ENCODE measurements around the gene RTBDN. TPM values are rescaled to one million over a fixed set of nuclear protein-coding genes. Genes with fewer than 3 reads are reported as not detected.

The RTBDN gene
- polyA plus RNA-seq, 4 donors, result 0.64 to 1.7 (median 0.67) TPM; not detected in 1

GRCh38 chr19:12872255-12872654, 37.9 kb upstream of the RTBDN start:
- DNase-seq, result no peak
- H3K4me3 ChIP-seq (ENCODE audit: low read depth in 1 of 3, low read length in 3 of 3), result no peak overlapping the region
- H3K4me1 ChIP-seq (ENCODE audit: control insufficient read depth in 3 of 3, insufficient read depth in 2 of 3, low read depth in 1 of 3, low read length in 2 of 3), result no peaks in the 10 kb centered on the region
- peaks cover 0 to 7% (median 0%) of the 10 kb centered on the region in 3 donors for H3K36me3 ChIP-seq (ENCODE audit: control insufficient read depth in 3 of 3, insufficient read depth in 2 of 3, low read depth in 1 of 3, low read length in 3 of 3)
- peaks cover 0 to 3% of the 10 kb centered on the region in 2 donors for H3K9me3 ChIP-seq (ENCODE audit: control insufficient read depth in 2 of 2, insufficient read depth in 1 of 2, low read depth in 1 of 2, low read length in 1 of 2)
- H3K27me3 ChIP-seq (ENCODE audit: control insufficient read depth in 3 of 3, insufficient read depth in 3 of 3, low read length in 3 of 3), result peaks cover 0 to 9% (median 0%) of the 10 kb centered on the region in 3 donors
- no peak for FAIRE-seq
- no peak overlapping the region for H3K27ac ChIP-seq (ENCODE audit: low read depth in 1 of 3, low read length in 2 of 3)
- 78 to 86% (median 83%) methylated on average over 5 of the region's 5 CpGs for WGBS, 3 donors

DNA sequence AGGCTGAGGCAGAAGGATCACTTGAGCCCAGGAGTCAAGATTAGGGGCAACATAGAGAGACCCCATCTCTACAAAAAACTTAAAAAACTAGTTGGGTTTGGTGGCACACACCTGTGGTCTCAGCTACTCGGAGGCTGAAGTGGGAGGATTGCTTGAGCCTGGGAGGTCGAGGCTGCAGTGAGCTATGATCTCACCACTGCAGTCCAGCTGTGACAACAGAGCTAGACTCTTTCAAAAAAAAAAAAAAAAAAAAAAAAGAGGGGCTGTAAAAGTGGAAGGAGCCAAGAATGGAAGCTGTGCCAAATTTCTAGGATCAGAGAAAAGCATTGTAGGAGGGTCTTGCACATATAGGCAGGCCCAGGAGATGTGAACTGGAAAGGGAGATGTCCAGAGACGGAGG, 37.3 kb upstream of the RTBDN start:
- no peak for FAIRE-seq
- Histone ChIP-seq H3K9me3 (ENCODE audit: control insufficient read depth in 2 of 2, insufficient read depth in 1 of 2, low read depth in 1 of 2, low read length in 1 of 2) (peaks cover 0 to 3% of the 10 kb centered on the region in 2 donors), H3K27me3 (ENCODE audit: control insufficient read depth in 3 of 3, insufficient read depth in 3 of 3, low read length in 3 of 3) (peaks cover 0 to 9% (median 0%) of the 10 kb centered on the region in 3 donors), H3K36me3 (ENCODE audit: control insufficient read depth in 3 of 3, insufficient read depth in 2 of 3, low read depth in 1 of 3, low read length in 3 of 3) (peaks cover 0 to 7% (median 0%) of the 10 kb centered on the region in 3 donors), H3K4me3 (ENCODE audit: low read depth in 1 of 3, low read length in 3 of 3) (no peak overlapping the region), H3K4me1 (ENCODE audit: control insufficient read depth in 3 of 3, insufficient read depth in 2 of 3, low read depth in 1 of 3, low read length in 2 of 3) (no peaks in the 10 kb centered on the region), H3K27ac (ENCODE audit: low read depth in 1 of 3, low read length in 2 of 3) (no peak overlapping the region)
- no peak for DNase-seq
- 54 to 75% (median 65%) methylated on average over 3 of the region's 3 CpGs for WGBS, 3 donors

- Histone ChIP-seq H3K9me3 (ENCODE audit: control insufficient read depth in 2 of 2, insufficient read depth in 1 of 2, low read depth in 1 of 2, low read length in 1 of 2) (no peaks in the 10 kb centered on the region), H3K4me3 (ENCODE audit: low read depth in 1 of 3, low read length in 3 of 3) (no peak overlapping the region), H3K27ac (ENCODE audit: low read depth in 1 of 3, low read length in 2 of 3) (no peak overlapping the region), H3K4me1 (ENCODE audit: control insufficient read depth in 3 of 3, insufficient read depth in 2 of 3, low read depth in 1 of 3, low read length in 2 of 3) (no peaks in the 10 kb centered on the region), H3K36me3 (ENCODE audit: control insufficient read depth in 3 of 3, insufficient read depth in 2 of 3, low read depth in 1 of 3, low read length in 3 of 3) (peaks cover 0 to 4% (median 0%) of the 10 kb centered on the region in 3 donors), H3K27me3 (ENCODE audit: control insufficient read depth in 3 of 3, insufficient read depth in 3 of 3, low read length in 3 of 3) (peaks cover 0 to 9% (median 0%) of the 10 kb centered on the region in 3 donors)
- DNase-seq (peak in 1 of 2 donors; percentile 29), FAIRE-seq (no peak)
- WGBS, 3 donors, result 56 to 83% (median 62%) methylated on average over 10 of the region's 10 CpGs
Observed at GRCh38 chr19:12868540-12869112, 34.2 kb upstream of the RTBDN start.

- FAIRE-seq (no peak), DNase-seq (peak; percentile 40 to 88)
- no peaks in the 10 kb centered on the region for H3K9me3 ChIP-seq (ENCODE audit: control insufficient read depth in 2 of 2, insufficient read depth in 1 of 2, low read depth in 1 of 2, low read length in 1 of 2)
- no peak overlapping the region for H3K27ac ChIP-seq (ENCODE audit: low read depth in 1 of 3, low read length in 2 of 3)
- no peaks in the 10 kb centered on the region for H3K36me3 ChIP-seq (ENCODE audit: control insufficient read depth in 3 of 3, insufficient read depth in 2 of 3, low read depth in 1 of 3, low read length in 3 of 3)
- H3K4me1 ChIP-seq (ENCODE audit: control insufficient read depth in 3 of 3, insufficient read depth in 2 of 3, low read depth in 1 of 3, low read length in 2 of 3), result no peaks in the 10 kb centered on the region
- H3K27me3 ChIP-seq (ENCODE audit: control insufficient read depth in 3 of 3, insufficient read depth in 3 of 3, low read length in 3 of 3), result peaks cover 0 to 3% (median 0%) of the 10 kb centered on the region in 3 donors
- peak overlapping the region in 2 of 3 donors; percentile 41 to 47 for H3K4me3 ChIP-seq (ENCODE audit: low read depth in 1 of 3, low read length in 3 of 3)
- WGBS, 3 donors, result 7 to 11% (median 8%) methylated on average over 40 to 51 of the region's 51 CpGs
Observed at GRCh38 chr19:12867120-12868099, 33.0 kb upstream of the RTBDN start.

GRCh38 chr19:12866416-12867119, 32.2 kb upstream of the RTBDN start:
- Histone ChIP-seq H3K4me1 (ENCODE audit: control insufficient read depth in 3 of 3, insufficient read depth in 2 of 3, low read depth in 1 of 3, low read length in 2 of 3) (no peaks in the 10 kb centered on the region), H3K27ac (ENCODE audit: low read depth in 1 of 3, low read length in 2 of 3) (no peak overlapping the region), H3K9me3 (ENCODE audit: control insufficient read depth in 2 of 2, insufficient read depth in 1 of 2, low read depth in 1 of 2, low read length in 1 of 2) (no peaks in the 10 kb centered on the region), H3K4me3 (ENCODE audit: low read depth in 1 of 3, low read length in 3 of 3) (no peak overlapping the region), H3K36me3 (ENCODE audit: control insufficient read depth in 3 of 3, insufficient read depth in 2 of 3, low read depth in 1 of 3, low read length in 3 of 3) (no peaks in the 10 kb centered on the region), H3K27me3 (ENCODE audit: control insufficient read depth in 3 of 3, insufficient read depth in 3 of 3, low read length in 3 of 3) (peaks cover 0 to 3% (median 0%) of the 10 kb centered on the region in 3 donors)
- DNase-seq (no peak), FAIRE-seq (no peak)
- WGBS, 3 donors, result 74 to 85% (median 78%) methylated on average over 29 of the region's 29 CpGs

DNA sequence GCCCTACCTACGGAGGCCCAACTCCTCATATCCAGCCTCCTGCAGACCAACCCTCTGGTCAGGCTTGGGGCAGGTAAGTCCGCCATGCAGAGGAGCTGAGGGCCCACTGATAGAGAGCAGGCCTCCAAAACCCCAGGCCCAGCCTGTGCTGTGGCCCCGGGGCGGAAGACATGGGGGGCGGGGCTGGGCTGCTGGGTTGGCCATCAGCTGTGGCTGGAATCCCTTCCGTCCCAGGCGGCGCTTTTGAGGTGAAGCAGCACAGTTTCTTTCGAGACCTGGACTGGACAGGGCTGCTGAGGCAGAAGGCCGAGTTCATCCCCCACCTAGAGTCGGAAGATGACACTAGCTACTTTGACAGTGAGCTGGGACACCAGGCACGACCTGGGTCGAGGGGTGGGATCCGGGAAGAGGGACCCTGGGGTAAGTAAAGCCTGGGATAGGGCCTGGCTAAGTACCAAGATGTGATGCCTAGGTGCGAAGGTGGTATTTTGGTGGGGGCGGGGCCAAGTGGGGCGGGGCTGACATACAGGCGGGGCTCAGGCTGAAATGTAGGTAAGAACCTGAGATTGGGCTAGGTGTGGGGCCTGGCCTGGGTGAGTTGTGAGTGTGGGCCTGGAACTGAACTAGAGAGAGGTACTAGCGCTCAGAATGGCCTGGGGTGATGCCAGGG, 31.5 kb upstream of the RTBDN start:
- FAIRE-seq, result no peak
- 83 to 85% (median 84%) methylated on average over 19 of the region's 19 CpGs for WGBS, 3 donors

DNA sequence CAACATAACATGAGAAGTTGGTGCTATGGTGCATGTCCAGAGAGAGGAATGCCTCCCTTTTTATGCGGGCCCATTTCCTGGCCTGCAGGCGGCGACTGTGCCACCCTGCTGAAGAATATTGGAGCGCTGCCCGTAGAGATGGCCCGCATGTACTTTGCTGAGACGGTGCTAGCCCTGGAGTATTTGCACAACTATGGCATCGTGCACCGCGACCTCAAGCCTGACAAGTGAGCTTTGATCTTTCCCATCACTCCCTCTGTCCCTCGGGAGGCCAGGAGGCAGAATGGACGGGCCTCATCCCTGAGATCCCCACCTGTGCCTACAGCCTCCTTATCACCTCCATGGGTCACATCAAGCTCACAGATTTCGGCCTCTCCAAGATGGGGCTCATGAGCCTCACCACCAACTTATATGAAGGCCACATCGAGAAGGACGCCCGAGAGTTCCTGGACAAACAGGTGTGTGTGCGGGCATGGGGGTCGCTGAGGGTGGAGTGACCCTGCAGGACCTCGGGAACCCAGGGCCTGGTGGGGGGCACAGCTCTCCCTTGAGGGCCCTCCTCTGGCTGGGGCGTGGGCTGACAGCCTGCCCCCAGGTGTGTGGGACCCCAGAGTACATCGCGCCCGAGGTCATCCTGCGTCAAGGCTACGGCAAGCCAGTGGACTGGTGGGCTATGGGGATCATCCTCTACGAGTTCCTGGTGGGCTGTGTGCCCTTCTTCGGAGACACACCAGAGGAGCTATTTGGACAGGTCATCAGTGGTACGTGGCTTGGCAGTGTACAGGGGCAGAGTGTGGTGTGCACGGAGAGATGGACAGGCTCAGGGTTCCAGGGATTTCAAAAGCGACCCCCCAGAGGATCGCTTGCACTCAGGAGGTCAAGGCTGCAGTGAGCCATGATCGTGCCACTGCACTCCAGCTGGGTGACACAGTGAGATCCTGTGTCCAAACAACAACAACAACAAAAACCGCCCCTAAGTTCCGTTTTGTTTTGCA, 30.6 kb upstream of the RTBDN start:
- WGBS, 3 donors, result 68 to 87% (median 72%) methylated on average over 32 to 34 of the region's 34 CpGs
- DNase-seq (peak in 1 of 2 donors; percentile 46), FAIRE-seq (no peak)
- Histone ChIP-seq H3K4me1 (ENCODE audit: control insufficient read depth in 3 of 3, insufficient read depth in 2 of 3, low read depth in 1 of 3, low read length in 2 of 3) (no peaks in the 10 kb centered on the region), H3K9me3 (ENCODE audit: control insufficient read depth in 2 of 2, insufficient read depth in 1 of 2, low read depth in 1 of 2, low read length in 1 of 2) (no peaks in the 10 kb centered on the region), H3K27me3 (ENCODE audit: control insufficient read depth in 3 of 3, insufficient read depth in 3 of 3, low read length in 3 of 3) (peaks cover 0 to 3% (median 0%) of the 10 kb centered on the region in 3 donors), H3K27ac (ENCODE audit: low read depth in 1 of 3, low read length in 2 of 3) (no peak overlapping the region), H3K36me3 (ENCODE audit: control insufficient read depth in 3 of 3, insufficient read depth in 2 of 3, low read depth in 1 of 3, low read length in 3 of 3) (no peaks in the 10 kb centered on the region), H3K4me3 (ENCODE audit: low read depth in 1 of 3, low read length in 3 of 3) (no peak overlapping the region)

More for the DNA sequence above, 31.5 kb upstream of the RTBDN start:
- peaks cover 0 to 3% (median 0%) of the 10 kb centered on the region in 3 donors for H3K27me3 ChIP-seq (ENCODE audit: control insufficient read depth in 3 of 3, insufficient read depth in 3 of 3, low read length in 3 of 3)
- no peaks in the 10 kb centered on the region for H3K36me3 ChIP-seq (ENCODE audit: control insufficient read depth in 3 of 3, insufficient read depth in 2 of 3, low read depth in 1 of 3, low read length in 3 of 3)
- no peak overlapping the region for H3K4me3 ChIP-seq (ENCODE audit: low read depth in 1 of 3, low read length in 3 of 3)
- no peak overlapping the region for H3K27ac ChIP-seq (ENCODE audit: low read depth in 1 of 3, low read length in 2 of 3)
- DNase-seq, result no peak
- H3K9me3 ChIP-seq (ENCODE audit: control insufficient read depth in 2 of 2, insufficient read depth in 1 of 2, low read depth in 1 of 2, low read length in 1 of 2), result no peaks in the 10 kb centered on the region
- H3K4me1 ChIP-seq (ENCODE audit: control insufficient read depth in 3 of 3, insufficient read depth in 2 of 3, low read depth in 1 of 3, low read length in 2 of 3), result no peaks in the 10 kb centered on the region

Measured in small intestine (tissue), 7 donors.